ENCODE data around the gene C2CD4A. TPM values are rescaled to one million over a fixed set of nuclear protein-coding genes. Genes with fewer than 3 reads are reported as not detected.

Gene C2CD4A
- total and polyA plus RNA-seq, 9 of the 15 experiments (the other 6 are each of a cell fraction or from before 2014, with no cell fraction given): not detected

DNA sequence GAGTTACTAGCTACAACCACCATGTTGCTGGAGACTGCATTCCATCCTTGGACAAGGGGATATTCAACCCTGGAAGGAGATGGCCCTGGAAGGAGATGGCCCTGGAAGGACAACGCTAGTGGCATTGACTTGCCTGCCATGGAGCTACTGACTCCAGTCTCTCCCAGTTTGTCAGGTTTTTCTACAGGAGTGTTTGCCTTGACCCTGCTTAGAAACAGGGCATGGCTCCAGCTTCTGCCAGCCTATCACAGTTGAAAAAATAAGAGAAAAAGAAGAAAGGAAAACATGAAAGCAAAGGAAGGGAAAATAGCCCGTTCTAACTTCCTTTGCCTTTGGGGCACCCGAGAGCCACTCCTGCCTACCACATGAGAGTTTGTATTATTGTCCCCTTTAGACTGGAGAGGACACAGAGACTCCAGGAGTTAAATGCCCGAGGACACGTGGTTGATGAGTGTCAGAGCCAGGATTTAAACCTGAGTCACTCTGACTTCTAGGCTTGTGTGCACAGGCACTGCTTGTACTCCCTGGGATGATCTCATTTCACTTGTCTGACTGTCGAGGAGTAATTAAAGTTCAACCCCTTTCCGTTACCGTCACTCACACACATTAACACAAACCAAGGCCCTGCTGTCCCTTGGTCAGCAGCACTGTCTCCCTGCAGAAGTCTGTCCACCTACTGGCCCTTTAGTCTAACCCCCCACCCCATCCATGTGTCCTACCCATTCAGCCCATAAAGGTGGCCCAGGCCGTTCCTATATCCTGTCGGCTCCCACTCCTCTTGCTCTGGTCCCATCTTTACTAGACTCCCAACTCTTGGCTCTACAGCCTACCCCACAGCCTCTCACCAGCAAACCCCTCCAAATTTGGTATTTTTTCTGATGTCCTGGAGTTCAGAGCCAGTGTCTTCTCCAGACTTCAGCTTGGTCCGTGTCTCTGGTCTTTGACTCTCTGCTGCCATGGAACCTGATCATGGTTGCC lies 46.1 kb downstream of the C2CD4A start:
- ATAC-seq: peak; percentile 49
- H3K27me3 ChIP-seq (ENCODE audit: control insufficient read depth in 2 of 2, insufficient read depth in 2 of 2, low read length in 2 of 2): peaks cover 18 to 30% of the 10 kb centered on the region in 2 experiments
- intact Hi-C loops (cut with micrococcal nuclease): no loop called here
- H3K36me3 ChIP-seq (ENCODE audit: control insufficient read depth, insufficient read depth, low read length): no peaks in the 10 kb centered on the region
- H3K79me2 ChIP-seq (ENCODE audit: control insufficient read depth, insufficient read depth, low read length): no peaks in the 10 kb centered on the region
- H3K27ac ChIP-seq (ENCODE audit: extremely low read depth, low read depth, low read length): no peak overlapping the region
- H3K9me3 ChIP-seq (replicated peaks; ENCODE audit: control insufficient read depth, insufficient read depth, low read depth, low read length): no peaks in the 10 kb centered on the region
- no peak overlapping the region for H3K4me3 ChIP-seq
- ChIA-PET CTCF (ENCODE audit: low intra/inter-chr PET ratio) (no interaction called here), POLR2A (interaction anchor here (0.6 kb wide), 1 partner anchor 1008 kb away, joined by 3 read pairs; no protein-coding TSS in a partner anchor)
- H2AFZ ChIP-seq (ENCODE audit: low read depth, low read length): no peak overlapping the region
- BruUV-seq (replicated peaks): no TSS peak
- H3K9ac ChIP-seq (ENCODE audit: insufficient read depth in 1 of 2, low read depth in 2 of 2, low read length in 2 of 2): no peak overlapping the region
- H3K4me1 ChIP-seq (replicated peaks in 1 of 2; ENCODE audit: control insufficient read depth in 2 of 2, insufficient read depth in 2 of 2, low read length in 2 of 2): no peaks in the 10 kb centered on the region
- no peak for FAIRE-seq
- no peak overlapping the region for H3K4me2 ChIP-seq (ENCODE audit: insufficient read depth, low read length)
- WGBS (ENCODE audit: insufficient coverage, low coverage, missing lambda C conversion rate): 2% methylated on average over 11 of the region's 11 CpGs
- DNase-seq (ENCODE audit: extremely low read depth in 1 of 4, low spot score in 3 of 4): peak in 1 of 4 experiments; percentile 14
- H3K9me1 ChIP-seq (ENCODE audit: control insufficient read depth, insufficient read depth, low read length): no peaks in the 10 kb centered on the region
- in situ Hi-C loops (cut with MboI): no loop called here
- no peaks in the 10 kb centered on the region for H4K20me1 ChIP-seq (replicated peaks; ENCODE audit: control insufficient read depth, insufficient read depth, low read length)
- TF ChIP-seq FOSL1 (tag; conservative IDR thresholded peaks at IDR 0.05): no peak
- 0 out of 2 replicates have a peak, but pooled peaks have one; percentile 37 for TF ChIP-seq JUN (IDR thresholded peaks at IDR 0.05; ENCODE audit: borderline replicate concordance, low read depth, low read length)
- TF ChIP-seq JUN (CRISPR knock-in tag; IDR thresholded peaks at IDR 0.05; ENCODE audit: borderline replicate concordance): no peak
- TF ChIP-seq ATF7 (IDR thresholded peaks at IDR 0.05): peak; percentile 18; the same call in 1 of the 2 replicates
- TF ChIP-seq, protein P1, sequence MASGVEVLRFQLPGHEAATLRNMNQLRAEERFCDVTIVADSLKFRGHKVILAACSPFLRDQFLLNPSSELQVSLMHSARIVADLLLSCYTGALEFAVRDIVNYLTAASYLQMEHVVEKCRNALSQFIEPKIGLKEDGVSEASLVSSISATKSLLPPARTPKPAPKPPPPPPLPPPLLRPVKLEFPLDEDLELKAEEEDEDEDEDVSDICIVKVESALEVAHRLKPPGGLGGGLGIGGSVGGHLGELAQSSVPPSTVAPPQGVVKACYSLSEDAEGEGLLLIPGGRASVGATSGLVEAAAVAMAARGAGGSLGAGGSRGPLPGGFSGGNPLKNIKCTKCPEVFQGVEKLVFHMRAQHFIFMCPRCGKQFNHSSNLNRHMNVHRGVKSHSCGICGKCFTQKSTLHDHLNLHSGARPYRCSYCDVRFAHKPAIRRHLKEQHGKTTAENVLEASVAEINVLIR (CRISPR knock-in tag; IDR thresholded peaks at IDR 0.05): no peak
- no peak for TF ChIP-seq NBN (IDR thresholded peaks at IDR 0.05; ENCODE audit: low read depth)
- no peak for TF ChIP-seq ZNF24 (IDR thresholded peaks at IDR 0.05)
- TF ChIP-seq RFX7 (CRISPR knock-in tag; IDR thresholded peaks at IDR 0.05): no peak
- TF ChIP-seq, protein P2, sequence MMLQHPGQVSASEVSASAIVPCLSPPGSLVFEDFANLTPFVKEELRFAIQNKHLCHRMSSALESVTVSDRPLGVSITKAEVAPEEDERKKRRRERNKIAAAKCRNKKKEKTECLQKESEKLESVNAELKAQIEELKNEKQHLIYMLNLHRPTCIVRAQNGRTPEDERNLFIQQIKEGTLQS (IDR thresholded peaks at IDR 0.05): peak; percentile 79
- TF ChIP-seq, protein P2 (CRISPR knock-in tag; conservative IDR thresholded peaks at IDR 0.05): no peak
- no peak for TF ChIP-seq LCOR (CRISPR knock-in tag; IDR thresholded peaks at IDR 0.05)
- TF ChIP-seq, protein P3, sequence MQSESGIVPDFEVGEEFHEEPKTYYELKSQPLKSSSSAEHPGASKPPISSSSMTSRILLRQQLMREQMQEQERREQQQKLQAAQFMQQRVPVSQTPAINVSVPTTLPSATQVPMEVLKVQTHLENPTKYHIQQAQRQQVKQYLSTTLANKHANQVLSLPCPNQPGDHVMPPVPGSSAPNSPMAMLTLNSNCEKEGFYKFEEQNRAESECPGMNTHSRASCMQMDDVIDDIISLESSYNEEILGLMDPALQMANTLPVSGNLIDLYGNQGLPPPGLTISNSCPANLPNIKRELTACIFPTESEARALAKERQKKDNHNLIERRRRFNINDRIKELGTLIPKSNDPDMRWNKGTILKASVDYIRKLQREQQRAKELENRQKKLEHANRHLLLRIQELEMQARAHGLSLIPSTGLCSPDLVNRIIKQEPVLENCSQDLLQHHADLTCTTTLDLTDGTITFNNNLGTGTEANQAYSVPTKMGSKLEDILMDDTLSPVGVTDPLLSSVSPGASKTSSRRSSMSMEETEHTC (IDR thresholded peaks at IDR 0.05): no peak
- TF ChIP-seq, protein P4, sequence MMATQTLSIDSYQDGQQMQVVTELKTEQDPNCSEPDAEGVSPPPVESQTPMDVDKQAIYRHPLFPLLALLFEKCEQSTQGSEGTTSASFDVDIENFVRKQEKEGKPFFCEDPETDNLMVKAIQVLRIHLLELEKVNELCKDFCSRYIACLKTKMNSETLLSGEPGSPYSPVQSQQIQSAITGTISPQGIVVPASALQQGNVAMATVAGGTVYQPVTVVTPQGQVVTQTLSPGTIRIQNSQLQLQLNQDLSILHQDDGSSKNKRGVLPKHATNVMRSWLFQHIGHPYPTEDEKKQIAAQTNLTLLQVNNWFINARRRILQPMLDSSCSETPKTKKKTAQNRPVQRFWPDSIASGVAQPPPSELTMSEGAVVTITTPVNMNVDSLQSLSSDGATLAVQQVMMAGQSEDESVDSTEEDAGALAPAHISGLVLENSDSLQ (IDR thresholded peaks at IDR 0.05): 0 out of 2 replicates have a peak, but pooled peaks have one; percentile 19
- peak; percentile 37; the same call in 1 of the 2 replicates for TF ChIP-seq JUND (IDR thresholded peaks at IDR 0.05; ENCODE audit: borderline replicate concordance, low read depth, low read length)
- no peak for TF ChIP-seq JUND (tag; IDR thresholded peaks at IDR 0.05; ENCODE audit: borderline replicate concordance, low read depth, low read length)

All from K562 (cell line).